OCI-LY3 (cell line): ENCODE measurements around the gene STX4.

ENCODE experiments used
- H2AFZ ChIP-seq: fragments of 200-600, 300-600 bp; shearing (Covaris generic); 2 replicates; pipeline ENCODE4 v1.6.0; 2014; ENCODE audit warnings: antibody characterized with exemption, low read depth, low read length
- H3K27ac ChIP-seq: fragments of 200-600, 300-600 bp; sonication (generic); 2 replicates; pipeline ENCODE4 v1.5.1; 2014; ENCODE audit warnings: mild to moderate bottlenecking, low read length, moderate library complexity, mixed read lengths
- H3K27me3 ChIP-seq: fragments of 200-600, 300-600 bp; sonication (generic); 2 replicates; pipeline ENCODE4 v1.6.1; 2014; ENCODE audit warnings: low read depth, low read length, mixed read lengths
- H3K36me3 ChIP-seq: fragments of 200-600, 300-600 bp; sonication (generic); replicated peaks from 2 replicates; pipeline ENCODE3; 2014; ENCODE audit warnings: low read depth, low read length, mixed read lengths
- H3K4me1 ChIP-seq: fragments of 300-600, 200-600 bp; sonication (generic); 2 replicates; pipeline ENCODE4 v1.6.1; 2014; ENCODE audit warnings: low read length, mixed read lengths
- H3K4me2 ChIP-seq: fragments of 200-600, 300-600 bp; sonication (generic); 2 replicates; pipeline ENCODE4 v1.6.1; 2014; ENCODE audit warnings: low read length, mixed read lengths
- H3K4me3 ChIP-seq: fragments of 300-600, 200-600 bp; sonication (generic); 2 replicates; pipeline ENCODE4 v1.5.1; 2014; ENCODE audit warnings: antibody characterized with exemption, mild to moderate bottlenecking, low read length, moderate library complexity
- H3K79me2 ChIP-seq: fragments of 300-600, 200-600 bp; shearing (Covaris generic); 2 replicates; pipeline ENCODE4 v1.6.1; 2014; ENCODE audit warnings: mild to moderate bottlenecking, low read length, mixed read lengths
- H3K9ac ChIP-seq: fragments of 300-600, 200-600 bp; shearing (Covaris generic); 2 replicates; pipeline ENCODE4 v1.6.0; 2014; ENCODE audit warnings: mild to moderate bottlenecking, low read length, moderate library complexity
- H3K9me3 ChIP-seq: fragments of 200-600, 300-600 bp; shearing (Covaris generic); 2 replicates; pipeline ENCODE4 v1.6.1; 2014; ENCODE audit warnings: low read length, mixed read lengths; ENCODE audit not compliant: insufficient read depth
- H4K20me1 ChIP-seq: fragments of 200-600, 300-600 bp; sonication (generic); 2 replicates; pipeline ENCODE4 v1.6.1; 2016; ENCODE audit warnings: low read length, mixed read lengths; ENCODE audit not compliant: insufficient read depth
- CTCF ChIP-seq: fragments of 200-600, 300-600 bp; sonication (generic); IDR thresholded peaks from 2 replicates; pipeline ENCODE4 v1.5.1; 2014; ENCODE audit warnings: antibody characterized with exemption, low read length, low read depth
- EZH2phosphoT487 ChIP-seq: fragments of 200-600 bp; shearing (Covaris generic); IDR thresholded peaks from 2 replicates; pipeline ENCODE4 v1.6.1; 2018; ENCODE audit warnings: antibody characterized with exemption, mixed run types, low read depth

STX4 gene

GRCh38 chr16:31007684-31008083, 25.7 kb upstream of the STX4 start:
- H3K4me1 ChIP-seq, result no peaks in the 10 kb centered on the region
- H4K20me1 ChIP-seq, result no peaks in the 10 kb centered on the region
- H3K9ac ChIP-seq, result no peak overlapping the region
- H3K36me3 ChIP-seq, result no peaks in the 10 kb centered on the region
- no peak overlapping the region for H3K27ac ChIP-seq
- H3K4me2 ChIP-seq, result no peak overlapping the region
- no peak overlapping the region for H3K4me3 ChIP-seq
- H3K79me2 ChIP-seq, result no peaks in the 10 kb centered on the region
- 0 out of 2 replicates have a peak, but pooled peaks cover 3% of the 10 kb centered on the region for H3K27me3 ChIP-seq
- no peak overlapping the region for H2AFZ ChIP-seq
- no peak for TF ChIP-seq EZH2phosphoT487
- no peak for TF ChIP-seq CTCF
- H3K9me3 ChIP-seq, result no peaks in the 10 kb centered on the region

- H2AFZ ChIP-seq, result no peak overlapping the region
- H3K27ac ChIP-seq, result no peak overlapping the region
- H3K4me3 ChIP-seq, result no peak overlapping the region
- H3K36me3 ChIP-seq, result no peaks in the 10 kb centered on the region
- no peaks in the 10 kb centered on the region for H3K4me1 ChIP-seq
- TF ChIP-seq EZH2phosphoT487 (no peak), CTCF (no peak)
- no peaks in the 10 kb centered on the region for H3K9me3 ChIP-seq
- no peaks in the 10 kb centered on the region for H4K20me1 ChIP-seq
- 0 out of 2 replicates have a peak, but pooled peaks cover 3% of the 10 kb centered on the region for H3K27me3 ChIP-seq
- no peak overlapping the region for H3K9ac ChIP-seq
- no peaks in the 10 kb centered on the region for H3K79me2 ChIP-seq
- no peak overlapping the region for H3K4me2 ChIP-seq
Observed at GRCh38 chr16:31008149-31008548, 25.2 kb upstream of the STX4 start.

- no peak overlapping the region for H2AFZ ChIP-seq
- no peak overlapping the region for H3K4me2 ChIP-seq
- H3K9me3 ChIP-seq, result no peaks in the 10 kb centered on the region
- H3K36me3 ChIP-seq, result no peaks in the 10 kb centered on the region
- 0 out of 2 replicates have a peak, but pooled peaks cover 3% of the 10 kb centered on the region for H3K27me3 ChIP-seq
- H3K4me1 ChIP-seq, result no peaks in the 10 kb centered on the region
- H3K79me2 ChIP-seq, result no peaks in the 10 kb centered on the region
- TF ChIP-seq CTCF (no peak), EZH2phosphoT487 (no peak)
- no peak overlapping the region for H3K27ac ChIP-seq
- no peaks in the 10 kb centered on the region for H4K20me1 ChIP-seq
- H3K9ac ChIP-seq, result no peak overlapping the region
- H3K4me3 ChIP-seq, result no peak overlapping the region
Observed at GRCh38 chr16:31008551-31008950, 24.8 kb upstream of the STX4 start.

- H3K79me2 ChIP-seq, result no peaks in the 10 kb centered on the region
- 0 out of 2 replicates have a peak, but pooled peaks cover 3% of the 10 kb centered on the region for H3K27me3 ChIP-seq
- H2AFZ ChIP-seq, result no peak overlapping the region
- no peaks in the 10 kb centered on the region for H4K20me1 ChIP-seq
- H3K36me3 ChIP-seq, result no peaks in the 10 kb centered on the region
- H3K4me3 ChIP-seq, result no peak overlapping the region
- no peaks in the 10 kb centered on the region for H3K9me3 ChIP-seq
- no peak overlapping the region for H3K9ac ChIP-seq
- no peaks in the 10 kb centered on the region for H3K4me1 ChIP-seq
- no peak overlapping the region for H3K4me2 ChIP-seq
- TF ChIP-seq EZH2phosphoT487 (no peak), CTCF (no peak)
- H3K27ac ChIP-seq, result no peak overlapping the region
Observed at GRCh38 chr16:31009120-31009519, 24.2 kb upstream of the STX4 start.
